ENCODE results near the gene ZNF516. TPM values are rescaled to one million over a fixed set of nuclear protein-coding genes. Genes with fewer than 3 reads are reported as not detected.

The ZNF516 gene
- total and polyA plus RNA-seq, 2 of the 13 experiments (the other 11 are each of a cell fraction or from before 2014, with no cell fraction given): 16.6 to 18.7 TPM

DNA sequence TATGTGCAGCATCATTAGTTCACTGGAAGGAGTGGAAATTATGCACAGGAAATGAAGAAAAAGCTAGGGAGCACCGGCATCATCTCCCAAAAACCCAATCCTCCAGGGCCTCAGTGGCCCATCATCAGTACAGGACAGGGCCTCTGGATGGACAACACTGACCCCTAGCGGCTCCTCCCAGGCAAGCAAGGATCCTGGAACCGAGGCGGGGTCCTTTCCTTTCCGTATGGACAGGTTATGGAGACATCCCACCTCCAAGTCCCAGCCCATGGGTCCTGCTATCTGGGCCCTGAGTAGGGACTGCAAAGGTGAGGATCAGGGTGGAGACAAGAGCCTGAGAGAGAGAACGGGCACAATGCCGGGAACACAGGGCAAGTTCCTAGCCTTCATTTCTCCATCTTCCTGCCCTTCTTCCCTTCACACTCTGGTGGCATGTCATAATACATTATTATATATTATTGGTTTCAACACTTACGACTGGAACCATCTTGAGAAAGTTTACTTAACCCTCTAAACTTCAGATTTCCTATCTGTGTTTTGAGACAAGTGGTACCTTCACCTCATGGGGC lies 68.2 kb downstream of the ZNF516 start:
- no peak overlapping the region for H3K27ac ChIP-seq (ENCODE audit: extremely low read length, insufficient read depth, low read length)
- peak; percentile 53 for FAIRE-seq
- 93% methylated on average over 4 of the region's 8 CpGs for WGBS (ENCODE audit: low lambda C conversion rate)
- H3K27me3 ChIP-seq (ENCODE audit: control insufficient read depth in 1 of 2, insufficient read depth in 2 of 2, low read length in 2 of 2): no peaks in the 10 kb centered on the region
- in situ Hi-C loops (cut with HindIII; ENCODE audit: extremely low pct_ligation_motif_present, low pct_unique_long_range_greater_than_20kb) (no loop called here), intact Hi-C loops (cut with micrococcal nuclease; ENCODE audit: unreplicated experiment) (no loop called here)
- TF ChIP-seq ZSCAN9 (CRISPR knock-in tag; IDR thresholded peaks at IDR 0.05; ENCODE audit: borderline replicate concordance) (no peak), NFE2 (CRISPR knock-in tag; IDR thresholded peaks at IDR 0.05) (no peak), STAG1 (CRISPR knock-in tag; IDR thresholded peaks at IDR 0.05) (0 out of 2 replicates have a peak, but pooled peaks have one; percentile 35), JUN (CRISPR knock-in tag; IDR thresholded peaks at IDR 0.05) (no peak), ZC3H13 (CRISPR knock-in tag; IDR thresholded peaks at IDR 0.05) (no peak), XRCC5 (optimal IDR thresholded peaks at IDR 0.05; ENCODE audit: low read length) (peak; percentile 69), SMC3 (IDR thresholded peaks at IDR 0.05; ENCODE audit: low read length) (peak; percentile 23; the same call in 1 of the 2 replicates)
- TF ChIP-seq, protein P1, sequence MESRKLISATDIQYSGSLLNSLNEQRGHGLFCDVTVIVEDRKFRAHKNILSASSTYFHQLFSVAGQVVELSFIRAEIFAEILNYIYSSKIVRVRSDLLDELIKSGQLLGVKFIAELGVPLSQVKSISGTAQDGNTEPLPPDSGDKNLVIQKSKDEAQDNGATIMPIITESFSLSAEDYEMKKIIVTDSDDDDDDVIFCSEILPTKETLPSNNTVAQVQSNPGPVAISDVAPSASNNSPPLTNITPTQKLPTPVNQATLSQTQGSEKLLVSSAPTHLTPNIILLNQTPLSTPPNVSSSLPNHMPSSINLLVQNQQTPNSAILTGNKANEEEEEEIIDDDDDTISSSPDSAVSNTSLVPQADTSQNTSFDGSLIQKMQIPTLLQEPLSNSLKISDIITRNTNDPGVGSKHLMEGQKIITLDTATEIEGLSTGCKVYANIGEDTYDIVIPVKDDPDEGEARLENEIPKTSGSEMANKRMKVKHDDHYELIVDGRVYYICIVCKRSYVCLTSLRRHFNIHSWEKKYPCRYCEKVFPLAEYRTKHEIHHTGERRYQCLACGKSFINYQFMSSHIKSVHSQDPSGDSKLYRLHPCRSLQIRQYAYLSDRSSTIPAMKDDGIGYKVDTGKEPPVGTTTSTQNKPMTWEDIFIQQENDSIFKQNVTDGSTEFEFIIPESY (CRISPR knock-in tag; IDR thresholded peaks at IDR 0.05): peak; percentile 92
- TF ChIP-seq, protein P2, sequence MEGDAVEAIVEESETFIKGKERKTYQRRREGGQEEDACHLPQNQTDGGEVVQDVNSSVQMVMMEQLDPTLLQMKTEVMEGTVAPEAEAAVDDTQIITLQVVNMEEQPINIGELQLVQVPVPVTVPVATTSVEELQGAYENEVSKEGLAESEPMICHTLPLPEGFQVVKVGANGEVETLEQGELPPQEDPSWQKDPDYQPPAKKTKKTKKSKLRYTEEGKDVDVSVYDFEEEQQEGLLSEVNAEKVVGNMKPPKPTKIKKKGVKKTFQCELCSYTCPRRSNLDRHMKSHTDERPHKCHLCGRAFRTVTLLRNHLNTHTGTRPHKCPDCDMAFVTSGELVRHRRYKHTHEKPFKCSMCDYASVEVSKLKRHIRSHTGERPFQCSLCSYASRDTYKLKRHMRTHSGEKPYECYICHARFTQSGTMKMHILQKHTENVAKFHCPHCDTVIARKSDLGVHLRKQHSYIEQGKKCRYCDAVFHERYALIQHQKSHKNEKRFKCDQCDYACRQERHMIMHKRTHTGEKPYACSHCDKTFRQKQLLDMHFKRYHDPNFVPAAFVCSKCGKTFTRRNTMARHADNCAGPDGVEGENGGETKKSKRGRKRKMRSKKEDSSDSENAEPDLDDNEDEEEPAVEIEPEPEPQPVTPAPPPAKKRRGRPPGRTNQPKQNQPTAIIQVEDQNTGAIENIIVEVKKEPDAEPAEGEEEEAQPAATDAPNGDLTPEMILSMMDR (CRISPR knock-in tag; IDR thresholded peaks at IDR 0.05): peak; percentile 75
- H4K20me1 ChIP-seq (ENCODE audit: insufficient read depth, low read length): peaks cover 82% of the 10 kb centered on the region
- H3K4me2 ChIP-seq (ENCODE audit: low read depth, low read length): no peak overlapping the region
- peak; percentile 14 for DNase-seq (ENCODE audit: low spot score)
- BruUV-seq (replicated peaks): no TSS peak
- CTCF ChIA-PET (ENCODE audit: low intra/inter-chr PET ratio, low total read pairs): no interaction called here
- H3K79me2 ChIP-seq (ENCODE audit: insufficient read depth, low read length): peaks cover 87% of the 10 kb centered on the region
- H3K4me3 ChIP-seq (replicated peaks in 1 of 3; ENCODE audit: insufficient read depth in 1 of 3, low read depth in 2 of 3, low read length in 3 of 3): no peak overlapping the region
- peak; percentile 88 for ATAC-seq
- H3K9ac ChIP-seq (ENCODE audit: insufficient read depth, low read depth, low read length): no peak overlapping the region
- peaks cover under 1 to 5% of the 10 kb centered on the region in 2 experiments for H3K36me3 ChIP-seq (replicated peaks in 1 of 2; ENCODE audit: control insufficient read depth in 1 of 2, insufficient read depth in 2 of 2, low read length in 2 of 2)
- no peak overlapping the region for H2AFZ ChIP-seq (ENCODE audit: low read length)
- H3K9me3 ChIP-seq (ENCODE audit: low read length): no peaks in the 10 kb centered on the region
- peaks cover 14% of the 10 kb centered on the region for H3K4me1 ChIP-seq (ENCODE audit: insufficient read depth, low read length)
- POLR2A ChIA-PET: no interaction called here
